Embryonic facial prominence (tissue), 1 donor: ENCODE measurements around the gene TARS3.

Experiments
- DNase-seq: peaks from one replicate; pipeline ENCODE4 v3.0.0-alpha.2; 2016; ENCODE audit errors: extremely low spot score

Gene TARS3

DNA sequence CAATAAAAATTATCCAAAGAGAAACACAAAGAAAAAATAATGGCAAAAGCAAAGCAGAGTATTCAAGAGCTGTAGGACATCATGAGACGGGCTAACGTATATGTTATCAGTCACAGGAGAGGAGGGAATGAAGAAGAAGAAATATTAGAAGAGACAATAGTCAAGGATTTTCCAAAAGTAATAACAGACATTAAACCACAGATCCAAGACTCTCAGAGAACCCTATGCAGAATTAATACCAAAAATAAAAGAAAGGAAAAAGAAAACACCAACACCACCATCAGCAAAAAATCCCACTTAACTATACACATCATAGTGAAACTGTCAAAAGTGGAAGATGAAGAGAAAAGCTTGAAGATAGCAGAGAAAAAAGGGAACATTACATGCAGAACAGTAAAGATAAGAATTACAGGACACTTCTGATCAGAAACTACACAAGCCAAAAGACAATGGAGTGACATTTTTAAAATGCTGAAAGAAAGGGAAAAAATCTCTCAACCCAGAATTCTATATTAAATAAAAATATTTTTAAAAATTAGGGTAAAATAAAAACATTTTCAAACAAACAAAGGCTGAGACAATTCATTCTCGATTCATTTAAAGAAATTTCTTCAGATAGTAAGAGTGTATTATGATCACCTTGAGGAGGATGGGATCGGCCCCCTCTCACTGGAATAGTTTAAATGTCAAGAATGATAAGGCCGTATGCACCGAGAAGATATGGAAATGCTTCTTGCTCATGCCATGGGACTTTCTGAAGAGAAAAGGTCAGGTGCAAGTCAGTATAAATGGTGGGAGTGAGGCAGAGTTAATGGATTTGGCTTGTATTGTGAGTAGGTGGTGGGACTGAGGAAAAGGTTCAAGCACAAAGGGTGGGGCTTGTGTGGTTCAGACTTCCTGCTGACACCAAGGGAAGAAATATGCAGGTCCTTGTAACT, 100.6 kb downstream of the TARS3 start:
- DNase-seq, result no peak

- DNase-seq, result no peak
These were observed 102.3 kb downstream of the TARS3 start for GRCh38 chr15:101621961-101622360.

- DNase-seq, result no peak
These were observed 103.6 kb downstream of the TARS3 start for GRCh38 chr15:101620671-101621070.

- DNase-seq, result no peak
These were observed 104.7 kb downstream of the TARS3 start for GRCh38 chr15:101619615-101619865.

DNA sequence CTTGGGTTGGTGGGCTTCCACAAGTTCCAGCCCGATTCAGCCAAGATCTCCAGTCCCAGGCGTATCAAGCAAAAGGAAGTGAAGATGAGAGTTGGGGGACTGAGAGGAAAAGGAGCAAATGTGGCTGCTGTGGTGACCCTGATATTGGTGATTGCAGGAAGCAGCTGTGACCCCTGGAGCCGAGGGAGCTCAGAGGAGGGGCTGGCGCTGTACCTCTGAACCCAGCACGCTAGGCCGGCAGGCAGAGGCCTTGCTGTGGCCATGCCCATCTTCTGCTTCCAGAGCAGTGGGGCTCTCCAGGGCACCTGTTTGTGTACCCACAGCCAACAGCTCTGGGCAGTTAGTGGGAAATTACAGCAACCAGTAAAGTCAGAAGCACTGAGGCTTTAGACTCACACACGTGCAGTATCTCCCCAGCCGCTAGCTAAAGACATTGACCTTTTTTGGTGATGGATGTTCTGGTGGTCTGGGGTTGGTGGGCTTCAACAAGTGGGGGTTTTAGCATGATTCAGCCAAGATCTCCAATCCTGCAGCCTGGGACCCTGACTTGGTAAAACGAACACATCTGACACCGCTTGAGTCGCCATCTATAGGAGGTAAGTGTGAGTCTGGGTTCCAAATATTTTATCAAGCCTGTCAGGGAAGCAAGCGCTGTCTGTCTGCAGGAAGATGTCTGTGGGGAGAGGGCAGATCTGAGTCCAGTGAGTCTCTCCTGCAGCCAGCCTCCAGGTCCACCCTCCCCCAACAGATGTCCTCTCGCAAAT, 105.2 kb downstream of the TARS3 start:
- no peak for DNase-seq

DNA sequence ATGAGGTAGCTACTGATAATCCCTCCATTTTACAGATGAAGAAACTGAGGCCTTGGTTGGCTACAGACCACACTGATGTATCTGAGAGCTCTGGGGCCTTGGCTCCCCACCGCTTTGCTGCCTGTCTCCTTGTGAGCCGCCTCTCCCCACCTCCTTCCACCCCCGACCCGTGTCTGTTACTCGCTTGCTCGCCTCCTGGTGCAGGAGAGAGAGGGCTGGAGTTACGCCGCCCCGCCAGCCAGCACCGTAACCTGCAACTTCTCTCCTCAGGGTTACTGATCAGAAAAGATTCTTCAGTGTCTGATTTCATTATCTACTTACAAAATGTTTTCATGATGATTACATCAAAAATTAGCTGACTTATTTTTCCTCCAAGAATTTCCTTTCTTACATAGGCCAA, 106.2 kb downstream of the TARS3 start:
- DNase-seq, result no peak

DNA sequence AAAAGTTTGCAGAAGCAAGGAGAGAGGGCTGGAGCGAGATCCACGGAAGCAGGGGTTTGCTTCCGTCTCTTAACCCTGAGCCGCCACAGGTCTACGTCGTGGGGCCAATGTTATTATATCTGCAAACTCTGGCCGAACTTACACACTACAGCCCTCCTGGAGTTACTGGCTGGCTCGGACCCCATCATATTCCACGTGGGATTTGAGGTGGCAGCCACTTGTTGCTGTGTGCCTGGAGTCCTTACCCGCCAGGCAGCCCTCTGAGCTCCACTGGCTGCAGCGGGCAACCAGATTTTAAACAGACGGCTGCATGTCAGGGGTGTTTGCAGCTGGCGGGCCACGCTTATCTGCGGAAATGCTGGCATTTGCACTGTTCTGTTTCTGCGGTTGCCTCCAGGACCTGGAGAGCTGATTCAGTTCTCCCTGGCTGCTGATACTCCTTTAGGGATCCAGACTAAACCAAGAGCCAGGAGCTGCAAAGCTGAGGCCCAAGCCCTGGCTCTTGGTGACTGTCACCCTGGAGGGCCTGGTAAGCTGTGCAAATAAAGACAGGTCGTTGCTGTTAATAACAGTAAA, 106.8 kb downstream of the TARS3 start:
- DNase-seq, result no peak

- DNase-seq, result no peak
These were observed 108.1 kb downstream of the TARS3 start for GRCh38 chr15:101615986-101616848.

DNA sequence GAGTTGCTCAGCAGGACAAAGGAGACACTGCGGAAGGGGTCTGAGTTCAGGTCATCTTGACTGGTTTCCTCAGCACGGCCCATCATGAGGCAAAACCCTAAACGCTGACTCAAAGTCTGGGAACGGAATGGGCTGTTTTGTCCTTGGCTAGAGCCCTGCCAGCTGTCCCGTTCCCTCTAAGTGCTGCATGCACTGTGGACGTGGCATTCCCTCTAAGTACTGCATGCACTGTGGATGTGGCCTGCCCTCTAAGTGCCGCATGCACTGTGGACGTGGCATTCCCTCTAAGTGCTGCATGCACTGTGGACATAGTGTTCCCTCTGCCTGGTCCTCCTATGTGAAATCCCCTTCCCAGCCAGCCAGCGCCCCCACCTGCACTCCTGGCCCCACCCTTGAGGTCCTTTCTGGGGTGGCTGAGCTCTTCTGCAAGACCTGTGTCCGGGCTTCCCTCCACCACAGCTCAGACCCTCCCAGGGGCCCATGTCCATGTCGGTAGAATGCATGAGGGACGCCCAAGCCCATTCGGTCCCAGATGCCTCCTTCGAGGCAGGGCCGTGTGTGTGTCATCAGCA, 108.8 kb downstream of the TARS3 start:
- DNase-seq, result no peak

- DNase-seq, result no peak
These were observed 109.5 kb downstream of the TARS3 start for GRCh38 chr15:101614761-101615160.

GRCh38 chr15:101614001-101614585, 110.2 kb downstream of the TARS3 start:
- no peak for DNase-seq

DNA sequence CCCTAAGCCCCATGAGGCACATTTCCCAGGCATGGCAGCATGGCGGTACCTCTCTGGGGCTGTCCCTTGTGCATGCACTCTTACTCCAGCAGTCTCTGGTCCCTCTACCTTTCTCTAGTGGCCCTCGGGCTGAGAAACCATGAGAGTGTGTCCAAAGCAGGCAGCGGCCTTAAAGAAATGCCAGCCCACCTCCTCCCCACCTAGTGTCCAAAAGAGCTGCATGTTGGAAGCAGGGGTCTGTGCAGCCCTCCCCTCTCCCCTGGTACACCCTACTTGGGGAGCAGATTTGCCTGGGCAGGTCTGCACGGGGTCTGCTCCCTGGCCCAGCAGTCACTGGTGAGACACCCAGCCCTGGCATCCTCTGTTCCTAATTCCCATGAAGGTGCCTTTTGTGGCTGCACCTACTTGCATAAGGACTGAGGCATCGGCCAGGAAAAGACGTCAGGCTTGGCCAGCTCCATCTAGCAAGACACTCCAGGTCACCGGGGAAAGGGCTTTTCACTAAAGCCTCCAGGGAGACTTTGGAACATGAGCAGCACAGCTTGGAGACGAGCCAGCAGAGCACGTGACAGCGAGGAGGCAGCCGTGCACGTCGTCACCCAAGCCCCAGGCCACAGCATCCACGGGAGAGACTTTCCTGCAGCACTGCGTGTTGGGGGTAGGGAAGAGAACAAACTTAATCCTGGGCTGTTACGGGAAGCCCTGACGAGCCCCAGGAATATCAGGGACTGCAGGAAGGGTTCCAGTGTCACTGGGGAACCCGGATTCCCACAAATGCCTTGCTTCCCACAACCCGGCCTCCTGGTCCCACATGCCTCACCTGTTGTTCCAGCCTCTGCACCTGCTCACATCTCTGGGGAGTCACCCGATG, 110.9 kb downstream of the TARS3 start:
- no peak for DNase-seq

DNA sequence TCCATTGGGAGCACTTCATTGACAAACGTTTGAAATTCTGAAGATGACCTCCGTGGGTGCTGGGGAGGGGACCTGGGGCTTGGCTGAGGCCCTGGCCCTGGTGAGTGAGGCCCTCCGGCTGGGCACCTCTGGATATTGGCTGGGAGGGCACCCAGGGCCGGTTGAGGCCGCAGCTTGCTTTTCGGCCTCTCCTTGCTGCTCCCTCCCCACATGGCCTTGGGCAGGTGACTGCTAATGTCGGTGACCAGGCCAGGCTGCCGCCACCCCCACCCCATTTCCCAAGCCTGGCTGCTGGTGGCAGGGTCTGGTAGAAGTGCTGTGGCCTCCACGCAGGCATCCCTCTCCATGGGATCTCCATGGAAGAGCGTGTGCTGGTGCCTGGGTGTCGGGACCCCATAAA, 111.6 kb downstream of the TARS3 start:
- DNase-seq, result no peak

GRCh38 chr15:101611580-101612299, 112.5 kb downstream of the TARS3 start:
- no peak for DNase-seq

- DNase-seq, result no peak
These were observed 113.3 kb downstream of the TARS3 start for GRCh38 chr15:101611007-101611406.

GRCh38 chr15:101610611-101611000, 113.7 kb downstream of the TARS3 start:
- DNase-seq, result no peak

DNA sequence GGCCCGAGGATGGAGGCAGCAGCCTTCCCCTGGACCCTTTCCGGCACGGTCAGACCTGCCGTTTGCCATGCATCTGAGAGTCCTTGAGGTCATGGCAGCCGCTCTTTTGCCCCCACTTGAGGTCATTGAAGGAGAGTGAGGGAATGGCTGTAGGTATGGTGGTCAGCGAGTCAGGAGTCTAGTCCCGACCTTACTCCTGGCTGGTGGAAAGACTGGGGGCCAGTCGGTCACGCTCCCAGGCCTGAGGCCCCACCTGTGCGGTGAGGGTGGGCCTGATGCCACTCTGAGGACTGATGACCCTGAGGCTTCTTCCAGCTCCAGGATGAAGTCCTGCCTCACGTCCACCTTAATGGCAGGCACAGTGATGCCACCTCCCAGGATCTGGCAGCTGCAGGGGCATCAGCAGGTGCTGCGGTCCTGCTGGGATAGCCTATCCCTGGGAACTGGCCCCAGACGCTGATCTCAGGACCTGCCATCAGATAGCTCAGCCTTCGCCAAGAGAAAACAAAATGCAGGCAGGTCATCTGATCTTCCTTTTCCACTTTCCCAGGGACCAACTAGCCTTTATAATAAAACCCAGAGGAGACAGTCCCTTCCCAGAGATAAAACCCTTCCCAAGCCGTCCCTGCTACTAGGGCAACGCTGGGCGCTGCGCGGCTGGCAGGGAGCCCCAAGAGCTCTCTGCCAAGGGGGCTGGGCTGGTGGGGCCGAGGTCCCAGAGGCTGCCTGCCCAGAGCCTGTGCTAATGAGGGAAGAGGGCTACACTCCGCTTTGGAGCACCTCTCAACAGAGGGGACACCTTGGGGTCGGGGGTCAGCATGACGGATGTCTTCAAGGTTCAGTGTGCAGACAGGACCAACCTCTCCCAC, 114.3 kb downstream of the TARS3 start:
- no peak for DNase-seq

GRCh38 chr15:101608201-101608600, 116.1 kb downstream of the TARS3 start:
- DNase-seq, result no peak

- DNase-seq, result no peak
These were observed 117.2 kb downstream of the TARS3 start for GRCh38 chr15:101607108-101607507.
